Fibroblast of lung (primary cell): ENCODE data around the gene HNRNPLL.

Experiments used
- EZH2 ChIP-seq: IDR thresholded peaks from 2 replicates; pipeline ENCODE4 v1.5.1; 2012; ENCODE audit warnings: low read length, control low read depth, mild to moderate bottlenecking; ENCODE audit errors: missing control alignments
- TF ChIP-seq, protein P1 (sequence below), 2 donors: IDR thresholded peaks in 1 of 2; conservative IDR thresholded peaks in 1 of 2; 1 replicate in 1 of 2; 2 replicates in 1 of 2; pipeline ENCODE4 v1.5.1; 2011 to 2012; ENCODE audit warnings: low read length in 2 of 2, control low read depth in 1 of 2, inconsistent platforms in 1 of 2, low read depth in 1 of 2, mild to moderate bottlenecking in 1 of 2

DNA sequence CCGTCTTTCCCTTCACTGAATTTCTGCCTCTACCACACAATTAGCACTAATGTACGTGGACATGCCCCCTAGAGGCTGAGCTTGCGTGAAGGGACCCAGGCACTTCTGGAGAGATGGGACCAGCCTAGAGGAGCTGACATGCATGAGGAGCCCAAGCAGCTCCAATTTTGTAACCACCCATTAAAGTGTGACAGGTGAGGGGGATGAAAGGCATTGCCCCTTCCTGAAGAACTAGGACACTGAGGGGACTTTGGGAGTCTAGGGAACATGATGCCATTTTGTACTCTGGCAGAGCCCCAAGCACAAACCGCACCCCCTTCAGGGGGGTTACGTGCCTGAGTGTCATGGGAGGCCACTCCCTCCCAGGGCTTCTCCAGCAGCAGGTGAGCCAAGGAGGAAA lies 63.6 kb downstream of the HNRNPLL start:
- TF ChIP-seq, protein P1, sequence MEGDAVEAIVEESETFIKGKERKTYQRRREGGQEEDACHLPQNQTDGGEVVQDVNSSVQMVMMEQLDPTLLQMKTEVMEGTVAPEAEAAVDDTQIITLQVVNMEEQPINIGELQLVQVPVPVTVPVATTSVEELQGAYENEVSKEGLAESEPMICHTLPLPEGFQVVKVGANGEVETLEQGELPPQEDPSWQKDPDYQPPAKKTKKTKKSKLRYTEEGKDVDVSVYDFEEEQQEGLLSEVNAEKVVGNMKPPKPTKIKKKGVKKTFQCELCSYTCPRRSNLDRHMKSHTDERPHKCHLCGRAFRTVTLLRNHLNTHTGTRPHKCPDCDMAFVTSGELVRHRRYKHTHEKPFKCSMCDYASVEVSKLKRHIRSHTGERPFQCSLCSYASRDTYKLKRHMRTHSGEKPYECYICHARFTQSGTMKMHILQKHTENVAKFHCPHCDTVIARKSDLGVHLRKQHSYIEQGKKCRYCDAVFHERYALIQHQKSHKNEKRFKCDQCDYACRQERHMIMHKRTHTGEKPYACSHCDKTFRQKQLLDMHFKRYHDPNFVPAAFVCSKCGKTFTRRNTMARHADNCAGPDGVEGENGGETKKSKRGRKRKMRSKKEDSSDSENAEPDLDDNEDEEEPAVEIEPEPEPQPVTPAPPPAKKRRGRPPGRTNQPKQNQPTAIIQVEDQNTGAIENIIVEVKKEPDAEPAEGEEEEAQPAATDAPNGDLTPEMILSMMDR (conservative IDR thresholded peaks at IDR 0.05 in 1 of 2, IDR thresholded peaks at IDR 0.05 in 1 of 2; ENCODE audit: low read depth in 1 of 2, low read length in 2 of 2): no peak
- TF ChIP-seq EZH2: no peak
